Activated naive CD4-positive, alpha-beta T cell treated with anti-CD3 and anti-CD28 coated beads, Interleukin-2, amount 50 U/mL, for 72 hours (primary cell): ENCODE data around the gene ZDHHC24. TPM values are rescaled to one million over a fixed set of nuclear protein-coding genes. Genes with fewer than 3 reads are reported as not detected.
A peak's percentile ranks its signal among the peaks of the same experiment; 100 is the strongest.
"Not testable (repeated sequence)": the region's sequence is repeated elsewhere in the genome, so short reads cannot be mapped to it uniquely, and the experiment has no call there.

ENCODE experiments used
- ATAC-seq, 2 donors: fragments of 150-1000 bp; cut with Tn5 transposase; 2 replicates each; pipeline ENCODE4 v1.10.0; 2021; ENCODE audit warnings: mild to moderate bottlenecking in 2 of 2, moderate library complexity in 2 of 2
- DNase-seq, 2 donors: peaks; one replicate each; pipeline ENCODE4 v3.0.0; 2021 to 2022; ENCODE audit warnings: low spot score in 2 of 2
- H3K27ac Mint-ChIP-seq, 2 donors: one replicate each; pipeline ENCODE4 v1.8.0; 2022; ENCODE audit warnings: mild to moderate bottlenecking in 2 of 2, mixed read lengths in 2 of 2
- H3K36me3 Mint-ChIP-seq, 2 donors: one replicate each; pipeline ENCODE4 v1.8.0; 2022; ENCODE audit warnings: mixed read lengths in 2 of 2
- H3K9me3 Mint-ChIP-seq, 2 donors: one replicate each; pipeline ENCODE4 v1.8.0; 2022; ENCODE audit warnings: mixed read lengths in 2 of 2
- total RNA-seq, 2 donors: library from RNA; stranded (reverse); gene quantifications; one replicate each; pipeline ENCODE4 v1.2.3, GENCODE V29; 2022

The ZDHHC24 gene, protein sequence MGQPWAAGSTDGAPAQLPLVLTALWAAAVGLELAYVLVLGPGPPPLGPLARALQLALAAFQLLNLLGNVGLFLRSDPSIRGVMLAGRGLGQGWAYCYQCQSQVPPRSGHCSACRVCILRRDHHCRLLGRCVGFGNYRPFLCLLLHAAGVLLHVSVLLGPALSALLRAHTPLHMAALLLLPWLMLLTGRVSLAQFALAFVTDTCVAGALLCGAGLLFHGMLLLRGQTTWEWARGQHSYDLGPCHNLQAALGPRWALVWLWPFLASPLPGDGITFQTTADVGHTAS
- total RNA-seq, result 10 to 100 TPM; 14.0 to 15.4 TPM

GRCh38 chr11:66545701-66546367 lies at the start of gene ZDHHC24:
Gene ZDHHC24 (minus strand): TSS chr11:66546048. CDS start chr11:66546003, 45 bp downstream.
- Mint-ChIP-seq H3K9me3 (no peaks in the 10 kb centered on the region), H3K36me3 (peaks cover 0 to 4% of the 10 kb centered on the region in 2 donors), H3K27ac (peak within 1 kb of the TSS; percentile 58 to 78)
- DNase-seq (peak; percentile 94 to 97), ATAC-seq (peak; percentile 93 to 94)

DNA sequence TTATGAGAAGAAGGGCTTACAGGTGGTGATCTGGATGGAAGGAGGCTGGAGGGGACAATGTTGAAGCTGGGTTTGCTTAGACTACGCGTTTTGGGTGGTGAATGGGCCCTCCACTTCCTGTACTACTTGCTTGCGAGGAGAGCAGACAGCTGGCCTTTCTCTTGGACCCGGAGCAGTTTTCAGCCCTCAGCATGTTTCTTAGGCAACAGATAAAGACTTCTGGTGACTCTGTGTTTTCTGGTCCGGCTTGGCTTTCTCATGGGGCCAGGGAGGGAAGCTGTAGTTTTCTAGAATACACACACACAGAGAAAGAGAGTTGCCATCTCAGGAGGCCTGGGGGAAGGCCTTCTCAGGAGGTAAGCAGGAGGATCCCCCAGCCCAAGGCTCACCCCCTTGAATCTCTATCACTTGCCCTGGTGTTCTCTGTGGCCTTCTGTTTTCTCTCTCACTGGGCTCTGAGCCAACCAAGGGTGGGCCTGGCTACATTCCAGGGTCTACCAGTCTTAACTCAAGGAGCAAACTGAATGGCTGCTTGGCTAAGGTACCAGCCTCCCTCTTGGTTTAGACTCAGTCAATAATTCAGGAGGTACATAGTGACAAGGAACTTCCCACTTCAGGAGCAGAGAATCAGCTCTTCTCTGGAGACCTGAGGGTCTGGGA lies 49.5 kb upstream of the ZDHHC24 start:
- DNase-seq, result no peak
- no peak for ATAC-seq
- Mint-ChIP-seq H3K9me3 (no peaks in the 10 kb centered on the region), H3K36me3 (peaks cover 5 to 6% of the 10 kb centered on the region in 2 donors), H3K27ac (peak overlapping the region; percentile 17 to 77)

- Mint-ChIP-seq H3K9me3 (no peaks in the 10 kb centered on the region), H3K27ac (peak overlapping the region; percentile 90 to 100), H3K36me3 (peaks cover 5 to 6% of the 10 kb centered on the region in 2 donors)
- DNase-seq (no peak), ATAC-seq (no peak)
Observed at GRCh38 chr11:66593650-66594049, 47.8 kb upstream of the ZDHHC24 start.

- DNase-seq (no peak), ATAC-seq (peak; percentile 3 to 7)
- H3K27ac Mint-ChIP-seq, result peak overlapping the region; percentile 90 to 100
Observed at GRCh38 chr11:66593303-66593635, 47.4 kb upstream of the ZDHHC24 start.

DNA sequence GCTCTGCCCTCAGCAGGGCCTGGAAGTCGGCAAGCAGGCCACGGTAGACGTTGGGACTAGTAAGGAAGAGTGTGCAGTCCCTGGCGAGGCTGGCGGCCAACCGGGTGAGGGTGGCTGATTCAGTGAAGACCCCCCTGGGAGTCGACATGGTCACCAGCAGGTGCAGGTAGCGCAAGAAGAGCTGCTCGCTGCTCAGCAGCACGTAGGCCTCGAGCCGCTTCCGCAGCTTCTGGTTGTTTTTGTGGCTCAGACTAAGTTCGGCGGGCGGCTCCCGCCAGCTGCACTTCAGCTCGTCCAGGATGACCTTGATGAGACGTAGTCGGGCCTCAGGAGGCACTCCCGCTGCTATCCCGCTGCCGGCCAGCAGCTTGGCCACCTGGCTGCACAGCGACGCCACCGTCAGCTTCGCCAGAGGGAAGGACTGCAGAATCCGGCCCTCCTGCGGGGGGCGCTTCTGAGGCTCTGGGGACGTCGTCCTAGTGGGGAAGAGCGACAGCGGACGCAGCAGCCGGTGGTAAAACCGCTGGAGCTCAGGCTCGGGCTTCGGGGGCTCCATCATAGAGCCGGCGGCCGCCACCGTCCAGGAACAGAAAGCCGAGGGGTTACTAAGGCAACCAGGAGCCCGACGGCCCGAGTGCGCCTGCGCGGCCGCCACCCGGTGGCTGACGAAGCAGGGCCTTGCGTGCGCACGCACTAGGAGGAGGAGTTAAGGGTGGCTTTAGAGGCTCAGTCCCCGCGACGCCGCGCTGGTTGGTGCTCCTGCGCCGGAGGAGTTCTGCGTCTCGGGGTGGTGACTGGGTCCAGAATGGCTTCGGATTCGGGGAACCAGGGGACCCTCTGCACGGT lies 46.8 kb upstream of the ZDHHC24 start, which contains the start of the genes CCDC87 and CCS:
Gene CCDC87, minus strand, starts transcription at position 607 of the 846 bp plus-strand sequence. Its CDS starts 48 bp downstream, at position 559.
Gene CCS, plus strand, starts transcription at position 729 of the 846 bp plus-strand sequence. Its CDS starts 77 bp downstream, at position 806.
- peak within 1 kb of the TSS; percentile 90 to 100 for H3K27ac Mint-ChIP-seq
- peaks cover 5 to 6% of the 10 kb centered on the region in 2 donors for H3K36me3 Mint-ChIP-seq
- ATAC-seq, result peak; percentile 98 to 99
- no peaks in the 10 kb centered on the region for H3K9me3 Mint-ChIP-seq
- peak; percentile 97 for DNase-seq

More at GRCh38 chr11:66593303-66593635, 47.4 kb upstream of the ZDHHC24 start:
- Mint-ChIP-seq H3K36me3 (peaks cover 5 to 6% of the 10 kb centered on the region in 2 donors), H3K9me3 (no peaks in the 10 kb centered on the region)

- Mint-ChIP-seq H3K27ac (no peak overlapping the region), H3K9me3 (no peaks in the 10 kb centered on the region), H3K36me3 (peaks cover 5 to 6% of the 10 kb centered on the region in 2 donors)
- ATAC-seq, result no peak
- no peak for DNase-seq
Observed at GRCh38 chr11:66591175-66591574, 45.3 kb upstream of the ZDHHC24 start.

- DNase-seq (no peak), ATAC-seq (no peak)
- Mint-ChIP-seq H3K9me3 (no peaks in the 10 kb centered on the region), H3K27ac (no peak overlapping the region), H3K36me3 (peaks cover 5 to 6% of the 10 kb centered on the region in 2 donors)
Observed at GRCh38 chr11:66589996-66590675, 44.3 kb upstream of the ZDHHC24 start.

DNA sequence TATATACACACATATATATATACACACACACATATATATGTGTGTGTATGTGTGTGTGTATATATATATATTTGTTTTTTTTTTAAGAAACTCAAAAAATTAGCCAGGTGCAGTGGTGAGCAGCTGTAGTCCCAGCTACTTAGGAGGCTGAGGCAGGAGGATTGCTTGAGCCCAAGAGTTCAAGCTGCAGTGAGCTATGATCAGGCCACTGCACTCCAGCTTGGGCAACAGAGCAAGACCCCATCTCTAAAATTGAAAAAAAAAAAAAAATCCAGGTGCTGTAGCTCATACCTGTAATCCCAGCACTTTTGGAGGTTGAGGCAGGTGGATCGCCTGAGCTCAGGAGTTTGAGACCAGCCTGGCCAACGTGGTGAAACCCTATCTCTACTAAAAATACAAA lies 43.5 kb upstream of the ZDHHC24 start:
- H3K36me3 Mint-ChIP-seq, ATAC-seq, H3K27ac Mint-ChIP-seq, DNase-seq, H3K9me3 Mint-ChIP-seq: not testable (repeated sequence)

GRCh38 chr11:66586136-66586535 lies 40.3 kb upstream of the ZDHHC24 start:
- Mint-ChIP-seq H3K36me3 (peaks cover 0 to 6% of the 10 kb centered on the region in 2 donors), H3K9me3 (peaks cover 0 to 5% of the 10 kb centered on the region in 2 donors), H3K27ac (no peak overlapping the region)
- DNase-seq, result no peak
- no peak for ATAC-seq

DNA sequence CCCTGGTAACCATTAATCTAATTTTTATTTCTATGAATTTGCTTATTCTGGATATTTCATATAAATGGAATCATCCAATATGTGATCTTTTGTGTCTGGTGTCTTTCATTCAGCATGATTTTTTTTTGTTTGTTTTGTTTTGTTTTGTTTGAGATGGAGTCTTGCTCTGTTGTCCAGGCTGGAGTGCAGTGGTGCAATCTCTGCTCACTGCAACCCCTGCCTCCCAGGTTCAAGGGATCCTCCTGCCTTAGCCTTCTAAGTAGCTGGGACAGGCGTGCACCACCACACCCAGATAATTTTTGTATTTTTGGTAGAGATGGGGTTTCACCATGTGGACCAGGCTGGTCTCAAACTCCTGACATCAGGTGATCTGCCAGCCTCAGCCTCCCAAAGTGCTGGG lies 39.6 kb upstream of the ZDHHC24 start:
- H3K9me3 Mint-ChIP-seq, result not testable (repeated sequence)

DNA sequence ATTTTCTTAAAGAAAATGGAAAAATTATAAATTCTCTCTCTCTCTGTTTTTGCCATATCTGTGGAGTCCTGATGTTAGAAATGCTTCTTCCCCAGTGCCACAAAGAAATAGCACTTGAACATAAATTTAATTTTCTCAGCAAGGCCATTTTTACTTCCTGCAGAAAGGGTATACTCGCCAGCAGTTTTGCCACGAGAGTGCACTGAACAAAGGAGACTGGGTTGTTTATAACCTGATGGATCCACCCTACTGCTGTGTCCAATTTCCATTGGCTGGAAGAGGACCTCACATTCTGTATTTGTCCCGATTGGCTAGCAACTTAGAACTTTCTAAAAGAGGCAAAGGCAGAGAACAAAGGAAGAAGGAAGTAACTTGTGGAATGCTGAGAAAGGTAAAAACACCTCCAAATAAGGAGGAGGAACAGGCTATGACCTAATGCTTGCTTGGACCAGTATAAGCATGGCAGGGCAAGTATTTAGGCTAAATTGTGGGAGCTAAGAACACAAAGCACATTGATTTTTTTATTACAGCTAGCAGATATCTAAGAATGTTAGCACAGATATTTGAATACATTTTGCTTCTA lies 36.8 kb upstream of the ZDHHC24 start:
- not testable (repeated sequence) for H3K27ac Mint-ChIP-seq, H3K9me3 Mint-ChIP-seq, DNase-seq, H3K36me3 Mint-ChIP-seq, ATAC-seq

More for the DNA sequence above, 39.6 kb upstream of the ZDHHC24 start:
- H3K36me3 Mint-ChIP-seq, DNase-seq, ATAC-seq: not testable (repeated sequence)
- peak overlapping the region in 1 of 2 donors; percentile 37 for H3K27ac Mint-ChIP-seq

GRCh38 chr11:66581261-66581660 lies 35.4 kb upstream of the ZDHHC24 start:
- peak overlapping the region in 1 of 2 donors; percentile 24 for H3K27ac Mint-ChIP-seq
- no peak for DNase-seq
- peaks cover 0 to 6% of the 10 kb centered on the region in 2 donors for H3K36me3 Mint-ChIP-seq
- ATAC-seq, result no peak
- peaks cover 0 to 5% of the 10 kb centered on the region in 2 donors for H3K9me3 Mint-ChIP-seq

DNA sequence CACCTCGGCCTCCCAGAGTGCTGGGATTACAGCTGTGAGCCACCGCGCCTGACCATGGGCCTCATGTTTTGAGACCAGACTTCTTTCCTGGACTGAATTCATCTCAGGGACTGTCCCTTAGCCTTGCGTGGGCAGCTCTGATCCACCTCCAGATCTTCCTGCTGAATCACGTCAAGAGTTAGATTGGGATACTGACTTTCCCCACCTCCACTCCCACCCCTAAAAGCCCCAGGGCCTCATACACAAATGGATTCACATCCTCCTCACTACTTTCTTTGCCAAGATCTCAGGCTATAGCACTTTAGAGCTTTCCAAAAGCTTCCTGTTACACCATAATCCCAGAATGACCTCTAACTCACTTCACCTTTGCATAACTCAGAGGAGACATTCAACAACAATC lies 35.0 kb upstream of the ZDHHC24 start:
- peaks cover 0 to 6% of the 10 kb centered on the region in 2 donors for H3K36me3 Mint-ChIP-seq
- peak overlapping the region in 1 of 2 donors; percentile 24 for H3K27ac Mint-ChIP-seq
- ATAC-seq (peak in 1 of 2 donors; percentile 42), DNase-seq (no peak)
- H3K9me3 Mint-ChIP-seq, result peaks cover 0 to 5% of the 10 kb centered on the region in 2 donors

GRCh38 chr11:66579017-66579606 lies 33.3 kb upstream of the ZDHHC24 start:
- peak; percentile 83 to 87 for DNase-seq
- Mint-ChIP-seq H3K27ac (no peak overlapping the region), H3K9me3 (peaks cover 0 to 5% of the 10 kb centered on the region in 2 donors), H3K36me3 (peaks cover 0 to 6% of the 10 kb centered on the region in 2 donors)
- ATAC-seq, result peak; percentile 94 to 97

- Mint-ChIP-seq H3K27ac (no peak overlapping the region), H3K36me3 (no peaks in the 10 kb centered on the region), H3K9me3 (no peaks in the 10 kb centered on the region)
- DNase-seq, result no peak
- no peak for ATAC-seq
Observed at GRCh38 chr11:66570850-66571180, 25.0 kb upstream of the ZDHHC24 start.
